Nephron (organoid): Measurements from ENCODE around the gene WDPCP.

Experiments used
- H3K27ac Mint-ChIP-seq, 3 experiments: 2 replicates each; pipeline ENCODE4 v1.8.0; 2020; ENCODE audit warnings: mixed read lengths in 3 of 3, mild to moderate bottlenecking in 2 of 3, moderate library complexity in 1 of 3
- H3K27me3 Mint-ChIP-seq: 2 replicates; pipeline ENCODE4 v1.8.0; 2021; ENCODE audit warnings: low read depth, mild to moderate bottlenecking, moderate library complexity, mixed read lengths
- H3K36me3 Mint-ChIP-seq: 2 replicates; pipeline ENCODE4 v1.8.0; 2020; ENCODE audit warnings: low read depth, mixed read lengths
- H3K4me1 Mint-ChIP-seq: 2 replicates; pipeline ENCODE4 v1.8.0; 2020; ENCODE audit warnings: mixed read lengths
- H3K4me3 Mint-ChIP-seq, 3 experiments: 2 replicates each; pipeline ENCODE4 v1.8.0; 2020; ENCODE audit warnings: mild to moderate bottlenecking in 3 of 3, mixed read lengths in 3 of 3, moderate library complexity in 2 of 3
- H3K9me3 Mint-ChIP-seq: 2 replicates; pipeline ENCODE4 v1.8.0; 2020; ENCODE audit warnings: mixed read lengths
- TF ChIP-seq, protein P1 (sequence below), 3 experiments: fragments of 200-600 bp; sonication (generic); IDR thresholded peaks; one replicate each; pipeline ENCODE4 v1.5.0; 2021; ENCODE audit warnings: antibody characterized with exemption in 3 of 3; ENCODE audit not compliant: unreplicated experiment in 3 of 3

The WDPCP gene

DNA sequence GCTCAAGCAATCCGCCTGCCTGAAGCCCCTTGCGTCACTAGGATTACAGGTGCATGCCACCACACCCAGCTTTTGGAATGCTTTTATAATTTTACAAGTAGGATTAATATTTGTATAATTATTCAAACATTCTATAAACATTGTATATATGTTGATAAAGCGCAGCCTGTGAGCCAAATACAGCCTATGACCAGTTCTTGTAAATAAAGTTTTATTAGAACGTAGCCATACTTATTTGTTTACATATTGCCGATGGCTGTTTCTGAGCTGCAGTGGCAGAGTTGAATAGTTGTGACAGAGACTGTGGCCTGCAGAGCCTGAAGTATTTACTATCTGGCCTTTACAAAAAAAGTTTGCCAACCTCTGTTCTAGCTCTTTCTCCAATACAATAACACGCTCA lies 305.0 kb downstream of the WDPCP start:
- H3K9me3 Mint-ChIP-seq = peaks cover 58% of the 10 kb centered on the region
- no peaks in the 10 kb centered on the region for H3K27me3 Mint-ChIP-seq
- no peak overlapping the region for H3K4me3 Mint-ChIP-seq
- no peaks in the 10 kb centered on the region for H3K4me1 Mint-ChIP-seq
- TF ChIP-seq, protein P1, sequence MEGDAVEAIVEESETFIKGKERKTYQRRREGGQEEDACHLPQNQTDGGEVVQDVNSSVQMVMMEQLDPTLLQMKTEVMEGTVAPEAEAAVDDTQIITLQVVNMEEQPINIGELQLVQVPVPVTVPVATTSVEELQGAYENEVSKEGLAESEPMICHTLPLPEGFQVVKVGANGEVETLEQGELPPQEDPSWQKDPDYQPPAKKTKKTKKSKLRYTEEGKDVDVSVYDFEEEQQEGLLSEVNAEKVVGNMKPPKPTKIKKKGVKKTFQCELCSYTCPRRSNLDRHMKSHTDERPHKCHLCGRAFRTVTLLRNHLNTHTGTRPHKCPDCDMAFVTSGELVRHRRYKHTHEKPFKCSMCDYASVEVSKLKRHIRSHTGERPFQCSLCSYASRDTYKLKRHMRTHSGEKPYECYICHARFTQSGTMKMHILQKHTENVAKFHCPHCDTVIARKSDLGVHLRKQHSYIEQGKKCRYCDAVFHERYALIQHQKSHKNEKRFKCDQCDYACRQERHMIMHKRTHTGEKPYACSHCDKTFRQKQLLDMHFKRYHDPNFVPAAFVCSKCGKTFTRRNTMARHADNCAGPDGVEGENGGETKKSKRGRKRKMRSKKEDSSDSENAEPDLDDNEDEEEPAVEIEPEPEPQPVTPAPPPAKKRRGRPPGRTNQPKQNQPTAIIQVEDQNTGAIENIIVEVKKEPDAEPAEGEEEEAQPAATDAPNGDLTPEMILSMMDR (IDR thresholded peaks at IDR 0.05; ENCODE audit: unreplicated experiment in 3 of 3) = no peak
- no peak overlapping the region for H3K27ac Mint-ChIP-seq
- peaks cover 18% of the 10 kb centered on the region for H3K36me3 Mint-ChIP-seq

GRCh38 chr2:63272560-63272959 lies 315.7 kb downstream of the WDPCP start:
- H3K27ac Mint-ChIP-seq = no peak overlapping the region
- H3K4me3 Mint-ChIP-seq = no peak overlapping the region
- peaks cover 58% of the 10 kb centered on the region for H3K9me3 Mint-ChIP-seq
- H3K4me1 Mint-ChIP-seq = no peaks in the 10 kb centered on the region
- H3K36me3 Mint-ChIP-seq = peaks cover 4% of the 10 kb centered on the region
- TF ChIP-seq, protein P1 (IDR thresholded peaks at IDR 0.05; ENCODE audit: unreplicated experiment in 3 of 3) = no peak
- no peaks in the 10 kb centered on the region for H3K27me3 Mint-ChIP-seq

DNA sequence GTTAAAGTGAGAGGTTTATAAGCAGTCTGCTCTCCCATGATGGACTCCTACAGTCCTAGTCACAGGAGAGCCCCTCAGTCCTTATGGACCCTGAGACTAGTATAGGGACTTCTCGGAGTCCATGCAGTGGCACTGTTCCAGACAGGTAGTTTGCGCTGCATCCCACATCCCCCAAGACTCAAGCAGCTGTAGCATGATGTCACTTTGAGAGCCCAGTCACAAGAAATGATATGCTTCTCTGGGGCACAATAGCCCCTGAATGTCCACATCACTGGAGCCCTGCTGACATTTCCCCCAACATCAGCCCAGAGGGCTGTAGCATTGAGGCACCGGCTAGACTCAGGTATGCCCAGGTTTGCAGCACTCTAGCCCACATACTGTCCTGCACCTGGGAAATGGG lies 317.6 kb downstream of the WDPCP start:
- peaks cover 4% of the 10 kb centered on the region for H3K36me3 Mint-ChIP-seq
- no peak overlapping the region for H3K4me3 Mint-ChIP-seq
- H3K9me3 Mint-ChIP-seq = peaks cover 51% of the 10 kb centered on the region
- H3K27ac Mint-ChIP-seq = no peak overlapping the region
- H3K27me3 Mint-ChIP-seq = no peaks in the 10 kb centered on the region
- no peaks in the 10 kb centered on the region for H3K4me1 Mint-ChIP-seq
- TF ChIP-seq, protein P1 (IDR thresholded peaks at IDR 0.05; ENCODE audit: unreplicated experiment in 3 of 3) = no peak

GRCh38 chr2:63268946-63269345 lies 319.3 kb downstream of the WDPCP start:
- TF ChIP-seq, protein P1 (IDR thresholded peaks at IDR 0.05; ENCODE audit: unreplicated experiment in 3 of 3) = no peak
- no peak overlapping the region for H3K27ac Mint-ChIP-seq
- no peaks in the 10 kb centered on the region for H3K27me3 Mint-ChIP-seq
- H3K36me3 Mint-ChIP-seq = peaks cover 4% of the 10 kb centered on the region
- H3K4me3 Mint-ChIP-seq = no peak overlapping the region
- H3K9me3 Mint-ChIP-seq = peaks cover 44% of the 10 kb centered on the region
- no peaks in the 10 kb centered on the region for H3K4me1 Mint-ChIP-seq

GRCh38 chr2:63261137-63261621 lies 327.1 kb downstream of the WDPCP start:
- TF ChIP-seq, protein P1 (IDR thresholded peaks at IDR 0.05; ENCODE audit: unreplicated experiment in 3 of 3) = no peak
- H3K9me3 Mint-ChIP-seq = peaks cover 13% of the 10 kb centered on the region
- H3K4me3 Mint-ChIP-seq = no peak overlapping the region
- no peaks in the 10 kb centered on the region for H3K36me3 Mint-ChIP-seq
- no peaks in the 10 kb centered on the region for H3K27me3 Mint-ChIP-seq
- H3K4me1 Mint-ChIP-seq = no peaks in the 10 kb centered on the region
- H3K27ac Mint-ChIP-seq = no peak overlapping the region

- Mint-ChIP-seq H3K4me3 (no peak overlapping the region), H3K36me3 (no peaks in the 10 kb centered on the region), H3K27me3 (no peaks in the 10 kb centered on the region), H3K4me1 (no peaks in the 10 kb centered on the region), H3K9me3 (peaks cover 3% of the 10 kb centered on the region), H3K27ac (no peak overlapping the region)
- TF ChIP-seq, protein P1 (IDR thresholded peaks at IDR 0.05; ENCODE audit: unreplicated experiment in 3 of 3) = no peak
These were observed 330.8 kb downstream of the WDPCP start for GRCh38 chr2:63257473-63257872.
